Endodermal cell (in vitro differentiated cells): Measurements from ENCODE around the gene TNK2. TPM values are rescaled to one million over a fixed set of nuclear protein-coding genes. Genes with fewer than 3 reads are reported as not detected.

ENCODE experiments used
- DNase-seq: peaks from one replicate; pipeline ENCODE4 v3.0.0-alpha.2; 2017
- H3K27ac ChIP-seq: 2 replicates; pipeline ENCODE4 v1.5.1; 2013; ENCODE audit warnings: mild to moderate bottlenecking, low read depth, low read length, moderate library complexity
- H3K27me3 ChIP-seq: 2 replicates; pipeline ENCODE4 v1.6.1; 2013; ENCODE audit warnings: mild to moderate bottlenecking, low read length, moderate library complexity; ENCODE audit not compliant: insufficient read depth, control insufficient read depth, poor library complexity, severe bottlenecking
- H3K36me3 ChIP-seq: 2 replicates; pipeline ENCODE4 v1.7.0; 2013; ENCODE audit warnings: mild to moderate bottlenecking, low read length, moderate library complexity; ENCODE audit not compliant: control insufficient read depth, insufficient read depth
- H3K4me1 ChIP-seq: one replicate; pipeline ENCODE4 v1.7.0; 2013; ENCODE audit warnings: low read length; ENCODE audit not compliant: control insufficient read depth, insufficient read depth
- H3K4me3 ChIP-seq: 2 replicates; pipeline ENCODE4 v1.5.1; 2013; ENCODE audit warnings: mild to moderate bottlenecking, low read length, moderate library complexity
- H3K9ac ChIP-seq: 2 replicates; pipeline ENCODE4 v1.6.1; 2013; ENCODE audit warnings: mild to moderate bottlenecking, low read length, moderate library complexity; ENCODE audit not compliant: poor library complexity, severe bottlenecking; ENCODE audit errors: extremely low read depth
- H3K9me3 ChIP-seq: 2 replicates; pipeline ENCODE4 v1.6.1; 2013; ENCODE audit warnings: mild to moderate bottlenecking, low read length, moderate library complexity; ENCODE audit not compliant: control insufficient read depth
- H3K27ac Mint-ChIP-seq: 2 replicates; pipeline ENCODE4 v1.8.0; 2020; ENCODE audit warnings: mixed read lengths
- H3K27me3 Mint-ChIP-seq: 2 replicates; pipeline ENCODE4 v1.8.0; 2021; ENCODE audit warnings: mild to moderate bottlenecking, mixed read lengths; ENCODE audit not compliant: insufficient read depth
- H3K36me3 Mint-ChIP-seq: 2 replicates; pipeline ENCODE4 v1.8.0; 2020; ENCODE audit warnings: low read depth, mixed read lengths
- H3K4me1 Mint-ChIP-seq: 2 replicates; pipeline ENCODE4 v1.8.0; 2020; ENCODE audit warnings: mixed read lengths
- H3K4me3 Mint-ChIP-seq: 2 replicates; pipeline ENCODE4 v1.8.0; 2020; ENCODE audit warnings: mild to moderate bottlenecking, moderate library complexity, mixed read lengths
- H3K9me3 Mint-ChIP-seq: 2 replicates; pipeline ENCODE4 v1.8.0; 2020; ENCODE audit warnings: mild to moderate bottlenecking, mixed read lengths
- CTCF ChIP-seq: fragments of 200-600 bp; sonication (generic); conservative IDR thresholded peaks from 2 replicates; pipeline ENCODE4 v1.5.0; 2021; ENCODE audit warnings: antibody characterized with exemption, mild to moderate bottlenecking
- WGBS, 2 experiments: methylation state at CpG; one replicate each; pipeline versions ENCODE4 v1.1.5 to v1.1.7; 2013; ENCODE audit warnings: missing lambda C conversion rate in 2 of 2, mixed read lengths in 1 of 2; ENCODE audit not compliant: insufficient coverage in 1 of 2, insufficient read length in 1 of 2; 5-methylcytosine and 5-hydroxymethylcytosine counted together
- microRNA-seq: library from miRNA; unstranded; fragments of <30 nt; microRNA quantifications from one replicate; pipeline ENCODE4 v1.2.0, GENCODE V29; 2020; ENCODE audit warnings: borderline microRNAs expressed
- total RNA-seq, 2 donors: library from RNA; stranded (reverse); fragmentation: NEBNext Ultra II Directional in 1 of 2; extraction: Animal tissue kit (Norgen Biotek cat#: 25700) in 1 of 2; gene quantifications; 2 replicates in 1 of 2; 3 replicates in 1 of 2; pipeline ENCODE4 v1.2.1, GENCODE V29; 2021

The TNK2 gene
- total RNA-seq, 2 donors from 2014 or later: 53.2 to 85.7 TPM

GRCh38 chr3:195813916-195814640, 94.3 kb downstream of the TNK2 start:
- Histone ChIP-seq H3K27ac (no peak overlapping the region), H3K9me3 (no peaks in the 10 kb centered on the region), H3K4me3 (no peak overlapping the region), H3K9ac (no peak overlapping the region), H3K36me3 (no peaks in the 10 kb centered on the region), H3K4me1 (no peaks in the 10 kb centered on the region), H3K27me3 (no peaks in the 10 kb centered on the region)
- no peak overlapping the region for H3K4me3 Mint-ChIP-seq
- peak; percentile 40 for DNase-seq
- WGBS, 2 experiments: 94% methylated on average over 21 to 24 of the region's 24 CpGs
- H3K27me3 Mint-ChIP-seq: peaks cover 5% of the 10 kb centered on the region
- H3K36me3 Mint-ChIP-seq: no peaks in the 10 kb centered on the region
- TF ChIP-seq CTCF: no peak
- H3K27ac Mint-ChIP-seq: peak overlapping the region; percentile 19
- H3K4me1 Mint-ChIP-seq: peaks cover 7% of the 10 kb centered on the region
- H3K9me3 Mint-ChIP-seq: no peaks in the 10 kb centered on the region

Small RNA genes within 50 kb of the gene (microRNA-seq; reads per million reads assigned to microRNA genes)
- gene MIR6829: not detected

Other genes with a start within 250 kb of the TNK2 start
- gene MUC20, start 187.6 kb downstream of the TNK2 start, total RNA-seq: 1 to 10 TPM in 1 of 2 donors, under 1 TPM in 1; 0.89 to 1.3 TPM
- gene MUC4, start 96.6 kb downstream of the TNK2 start, total RNA-seq: 1 to 10 TPM in 1 of 2 donors, under 1 TPM in 1; 0.35 to 2.3 TPM
- gene TFRC, start 173.5 kb upstream of the TNK2 start, total RNA-seq: 10 to 100 TPM; 69.0 to 90.0 TPM